Panc1 (cell line): Measurements from ENCODE around the gene GPR153. TPM values are rescaled to one million over a fixed set of nuclear protein-coding genes. Genes with fewer than 3 reads are reported as not detected.

Source experiments
- ATAC-seq: fragments of 200-7000 bp; cut with Tn5 transposase; 2 replicates; pipeline ENCODE4 v1.9.1; 2020; ENCODE audit warnings: mild to moderate bottlenecking, moderate library complexity
- BruUV-seq: library from RNA; stranded (reverse); fragments of 400-500 nt; replicated peaks from 2 replicates; lab custom pipeline; 2021; lab: Mats Ljungman, UMichigan
- CTCF ChIA-PET: fragments of 300-600 bp; sonication (Branson Sonifier 250); formaldehyde crosslinking; loops from one replicate; lab custom pipeline; 2022; ENCODE audit warnings: antibody characterized with exemption; lab: Charles Lee
- POLR2A ChIA-PET: fragments of 300-600 bp; sonication (Branson Sonifier 250); formaldehyde crosslinking; loops from one replicate; lab custom pipeline; 2022; ENCODE audit warnings: antibody characterized with exemption; lab: Charles Lee
- DNase-seq: peaks from one replicate; pipeline ENCODE4 v3.0.0-alpha.2; 2010; ENCODE audit warnings: low read depth, low spot score
- H3K27ac ChIP-seq: 2 replicates; pipeline ENCODE4 v1.5.1; 2011; ENCODE audit warnings: mild to moderate bottlenecking, low read length, inconsistent platforms
- H3K27me3 ChIP-seq: fragments of 200-500 bp; sonication (Bioruptor generic); 2 replicates; pipeline ENCODE4 v1.6.0; 2014; ENCODE audit warnings: low read length, inconsistent platforms; ENCODE audit not compliant: control insufficient read depth, insufficient read depth
- H3K36me3 ChIP-seq: fragments of 200-500 bp; sonication (Bioruptor generic); 2 replicates; pipeline ENCODE4 v1.5.1; 2014; ENCODE audit warnings: inconsistent platforms, mild to moderate bottlenecking, low read length, moderate library complexity; ENCODE audit not compliant: control insufficient read depth, insufficient read depth
- H3K4me1 ChIP-seq: 2 replicates; pipeline ENCODE4 v1.5.1; 2011; ENCODE audit warnings: inconsistent platforms, mild to moderate bottlenecking, low read length, moderate library complexity; ENCODE audit not compliant: control insufficient read depth, insufficient read depth
- H3K4me3 ChIP-seq, 2 experiments: 2 replicates each; pipeline ENCODE4 v1.5.1; 2011 to 2012; ENCODE audit warnings: low read depth in 2 of 2, low read length in 2 of 2, mild to moderate bottlenecking in 2 of 2, inconsistent platforms in 1 of 2, moderate library complexity in 1 of 2
- H3K9me3 ChIP-seq: fragments of 200-500 bp; sonication (Bioruptor generic); 2 replicates; pipeline ENCODE4 v1.5.1; 2014; ENCODE audit warnings: low read depth, mild to moderate bottlenecking, inconsistent platforms, low read length, moderate library complexity; ENCODE audit not compliant: control insufficient read depth, insufficient read depth
- CTCF ChIP-seq: fragments of 450-650 bp; IDR thresholded peaks from 2 replicates; pipeline ENCODE4 v1.5.1; 2017; ENCODE audit warnings: mild to moderate bottlenecking
- POLR2AphosphoS5 ChIP-seq: IDR thresholded peaks from 2 replicates; pipeline ENCODE4 v1.6.1; 2012; ENCODE audit warnings: mild to moderate bottlenecking, low read depth, low read length, moderate library complexity
- REST ChIP-seq, 2 experiments: IDR thresholded peaks; 2 replicates each; pipeline ENCODE4 v1.6.1; 2011 to 2012; ENCODE audit warnings: low read depth in 2 of 2, control low read depth in 1 of 2, low read length in 1 of 2, mild to moderate bottlenecking in 1 of 2, moderate library complexity in 1 of 2; ENCODE audit not compliant: insufficient read depth in 1 of 2
- SIN3A ChIP-seq: IDR thresholded peaks from 2 replicates; pipeline ENCODE4 v1.6.1; 2012; ENCODE audit warnings: low read depth, mild to moderate bottlenecking, low read length, moderate library complexity, borderline replicate concordance; ENCODE audit not compliant: insufficient read depth
- TCF7L2 ChIP-seq: IDR thresholded peaks from 2 replicates; pipeline ENCODE4 v1.6.1; 2011; ENCODE audit warnings: mild to moderate bottlenecking, low read depth, low read length, inconsistent platforms
- in situ Hi-C: cut with HindIII; loops from 2 replicates; pipeline ENCODE4 v1.10.0; 2016; ENCODE audit warnings: low sequenced_read_pairs, low pct_unique_long_range_greater_than_20kb
- intact Hi-C: fragments of 100-400 bp; cut with micrococcal nuclease; formaldehyde crosslinking; loops from one replicate; pipeline ENCODE4 v1.10.0; 2022; ENCODE audit not compliant: unreplicated experiment
- total RNA-seq: library from RNA; stranded (reverse); gene quantifications from one replicate; pipeline ENCODE4 v1.2.1, GENCODE V29; 2021; ENCODE audit not compliant: unreplicated experiment

GPR153 gene
- total RNA-seq, 1 experiment from 2014 or later, result 5.5 TPM

- Histone ChIP-seq H3K36me3 (no peaks in the 10 kb centered on the region), H3K27ac (no peak overlapping the region), H3K9me3 (no peaks in the 10 kb centered on the region), H3K27me3 (no peaks in the 10 kb centered on the region), H3K4me1 (no peaks in the 10 kb centered on the region), H3K4me3 (no peak overlapping the region)
- ATAC-seq (no peak), DNase-seq (no peak)
- CTCF ChIA-PET, result no interaction called here
- intact Hi-C loops, result no loop called here
- BruUV-seq, result no TSS peak
- TF ChIP-seq TCF7L2 (no peak), REST (IDR thresholded peaks at IDR 0.05; ENCODE audit: insufficient read depth in 1 of 2, low read depth in 2 of 2, low read length in 1 of 2) (no peak), POLR2AphosphoS5 (no peak), SIN3A (no peak), CTCF (no peak)
- in situ Hi-C loops, result no loop called here
- POLR2A ChIA-PET, result interaction anchor here (0.5 kb wide), 1 partner anchor 25 kb away, joined by 7 read pairs; no protein-coding TSS in a partner anchor
Observed at GRCh38 chr1:6279066-6279465, 18.2 kb upstream of the GPR153 start.

GRCh38 chr1:6278263-6278662 is 17.4 kb upstream of the GPR153 start:
- Histone ChIP-seq H3K27me3 (no peaks in the 10 kb centered on the region), H3K9me3 (no peaks in the 10 kb centered on the region), H3K27ac (no peak overlapping the region), H3K36me3 (no peaks in the 10 kb centered on the region), H3K4me1 (no peaks in the 10 kb centered on the region), H3K4me3 (no peak overlapping the region)
- in situ Hi-C loops, result no loop called here
- no peak for TF ChIP-seq CTCF
- no peak for DNase-seq
- intact Hi-C loops, result no loop called here
- ATAC-seq, result no peak
- BruUV-seq, result no TSS peak
- CTCF ChIA-PET, result no interaction called here
- POLR2A ChIA-PET, result no interaction called here
